Measurements from ENCODE around the gene RNF113B. TPM values are rescaled to one million over a fixed set of nuclear protein-coding genes. Genes with fewer than 3 reads are reported as not detected.
A peak's percentile ranks its signal among the peaks of the same experiment; 100 is the strongest.

RNF113B gene
- polyA plus RNA-seq, 3 donors: not detected

DNA sequence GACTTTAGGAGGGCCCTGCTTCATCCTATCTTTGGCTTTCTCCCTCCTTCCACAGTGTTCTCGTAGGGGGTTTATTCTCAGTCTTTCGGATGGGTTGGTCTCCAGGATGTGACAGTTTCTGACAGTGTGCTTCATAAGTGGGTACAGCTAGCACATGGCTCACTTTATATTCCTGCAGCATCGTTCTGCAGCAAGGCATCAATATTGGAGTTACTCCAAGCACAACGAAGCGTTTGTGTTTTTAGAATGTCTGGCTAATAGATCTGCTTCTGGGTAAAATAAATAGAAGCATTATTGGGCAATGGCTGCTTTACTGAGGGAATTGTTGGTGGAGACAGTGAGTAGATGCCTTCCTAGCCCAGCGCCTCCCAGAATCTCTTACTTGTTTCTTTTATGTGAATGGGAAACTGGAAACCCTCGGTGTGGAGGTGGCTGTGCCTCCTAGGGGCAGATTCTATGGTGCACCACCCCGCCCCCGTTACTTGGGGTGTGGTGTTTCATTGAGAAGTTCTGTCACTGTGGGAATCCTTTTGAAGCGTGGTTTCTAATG lies 32.2 kb downstream of the RNF113B start:
- DNase-seq (ENCODE audit: extremely low read depth in 1 of 11, low read depth in 9 of 11, low spot score in 4 of 11): no peak

DNA sequence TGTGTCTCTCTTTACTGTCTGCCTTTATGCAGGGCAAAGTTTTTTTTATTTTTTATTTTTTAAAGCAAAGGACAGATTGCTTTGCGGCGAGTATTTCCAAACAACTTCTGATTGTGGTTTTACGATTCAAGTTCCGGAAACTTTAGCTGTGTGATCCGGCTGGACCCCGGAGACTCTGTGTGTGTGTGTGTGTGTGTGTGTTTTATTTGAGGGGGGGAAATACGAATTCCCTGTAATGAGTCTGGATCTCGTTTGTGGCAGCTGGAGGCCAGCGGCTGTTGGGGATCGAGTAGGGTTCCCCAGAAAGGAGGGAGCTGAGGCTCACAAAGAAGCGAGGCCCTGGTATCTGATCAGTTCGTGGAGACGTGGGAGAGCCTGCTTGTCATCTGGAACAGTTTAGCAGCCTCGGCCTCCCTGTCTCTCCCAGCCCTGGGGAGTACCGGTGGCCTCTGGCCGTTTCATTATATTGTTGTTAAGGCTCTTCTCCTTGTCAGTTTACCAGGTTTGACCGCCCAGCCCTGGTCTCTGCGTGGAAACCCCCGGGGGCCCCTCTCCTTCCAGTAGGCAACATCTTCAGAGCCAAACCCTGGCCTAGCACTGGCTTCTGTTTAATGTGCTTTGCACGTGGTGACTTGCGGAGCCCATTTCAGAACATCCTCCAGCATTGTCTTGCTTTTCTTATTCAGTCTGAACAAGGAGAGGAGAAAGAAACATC lies 32.9 kb downstream of the RNF113B start:
- peak in 1 of 11 donors; percentile 37 for DNase-seq (ENCODE audit: extremely low read depth in 1 of 11, low read depth in 9 of 11, low spot score in 4 of 11)

DNA sequence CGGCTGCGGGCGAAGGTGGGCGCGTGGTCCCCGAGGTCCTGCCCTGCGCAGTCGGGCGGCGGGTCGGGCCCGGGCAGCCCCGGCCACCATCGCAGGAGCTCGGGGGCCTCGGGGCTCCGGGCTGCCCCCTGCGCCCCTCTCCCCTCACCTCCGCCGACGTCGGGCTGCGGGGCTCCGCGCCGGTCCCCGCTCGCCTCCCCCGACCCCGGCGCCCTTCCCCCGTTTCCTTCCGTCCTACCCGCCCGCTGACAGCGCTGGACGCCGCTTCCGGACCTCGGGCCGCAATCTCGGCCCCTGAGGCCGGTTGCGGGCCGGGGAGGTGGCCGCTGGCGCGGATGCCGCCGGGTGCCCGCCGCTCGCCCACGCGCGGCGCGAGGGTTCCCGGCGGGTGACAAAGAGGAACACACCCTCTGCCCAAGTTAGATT lies 33.5 kb downstream of the RNF113B start:
- no peak for DNase-seq (ENCODE audit: extremely low read depth in 1 of 11, low read depth in 9 of 11, low spot score in 4 of 11)

DNA sequence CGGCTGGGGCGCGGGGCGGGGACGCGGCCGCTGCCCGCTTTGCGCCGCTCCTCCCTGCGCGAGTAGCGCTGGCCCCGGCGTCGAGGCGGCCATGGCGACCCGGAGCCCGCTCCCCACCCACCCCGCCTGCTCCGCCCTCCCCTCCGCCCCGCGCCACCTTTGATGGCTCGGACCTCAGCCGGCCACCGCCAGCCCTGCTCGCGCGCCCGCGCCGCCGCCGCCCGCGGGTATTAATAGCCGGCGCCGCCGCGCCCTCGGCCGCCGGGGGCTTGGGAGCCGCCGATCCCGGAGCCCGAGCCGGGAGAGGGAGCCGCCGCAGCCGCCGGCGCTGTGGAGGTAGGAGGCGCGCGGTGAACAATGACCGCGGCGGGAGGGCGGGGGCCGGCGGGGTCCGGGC lies 33.9 kb downstream of the RNF113B start:
- DNase-seq (ENCODE audit: extremely low read depth in 1 of 11, low read depth in 9 of 11, low spot score in 4 of 11): peak in 2 of 11 donors; percentile 38 to 46

DNA sequence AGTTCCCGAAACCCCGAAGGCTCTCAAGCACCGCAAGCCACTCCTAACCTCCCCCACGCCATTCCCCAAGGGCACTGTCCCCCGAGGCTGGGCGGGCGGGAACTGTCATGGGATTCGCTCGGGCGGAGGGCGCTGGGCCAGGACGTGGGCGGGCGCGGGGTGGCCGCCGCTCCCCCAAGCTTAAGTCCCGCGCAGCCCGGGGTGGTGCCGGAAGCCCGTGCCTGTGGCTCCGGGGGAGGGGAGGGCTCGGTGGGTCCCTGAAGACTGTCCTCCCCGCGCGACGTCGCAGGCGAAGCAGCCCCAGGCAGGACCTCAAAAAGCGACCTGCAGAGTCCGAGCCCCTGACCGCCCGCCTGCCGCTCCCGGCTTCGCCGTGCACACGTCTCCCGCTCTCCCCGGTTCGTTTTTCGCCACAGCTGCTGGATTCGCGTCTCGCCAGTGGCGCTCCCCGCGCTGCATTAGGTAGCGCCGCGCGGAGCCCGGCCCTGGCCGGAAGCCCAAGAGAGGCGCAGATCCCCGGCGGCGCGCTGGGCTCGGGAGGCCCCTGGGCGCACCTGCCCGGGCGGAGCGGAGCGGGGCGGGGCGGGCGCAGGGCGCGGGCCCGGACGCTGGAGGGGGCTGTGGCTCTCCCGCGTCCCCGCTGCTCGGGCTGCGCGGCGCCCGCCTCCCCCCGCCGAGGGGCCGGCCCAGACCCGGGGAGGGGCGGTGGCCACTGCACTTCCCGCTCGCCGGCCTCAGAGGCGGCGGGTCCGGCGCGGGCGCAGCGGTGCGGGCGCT lies 34.5 kb downstream of the RNF113B start, which contains the start of gene FARP1:
Gene FARP1 (plus strand): TSS at position 715 of the 777 bp plus-strand sequence. CDS start 70,149 bp downstream, outside the sequence.
- DNase-seq (ENCODE audit: extremely low read depth in 1 of 11, low read depth in 9 of 11, low spot score in 4 of 11): peak in 8 of 11 donors; percentile 59 to 83 (median 79)

DNA sequence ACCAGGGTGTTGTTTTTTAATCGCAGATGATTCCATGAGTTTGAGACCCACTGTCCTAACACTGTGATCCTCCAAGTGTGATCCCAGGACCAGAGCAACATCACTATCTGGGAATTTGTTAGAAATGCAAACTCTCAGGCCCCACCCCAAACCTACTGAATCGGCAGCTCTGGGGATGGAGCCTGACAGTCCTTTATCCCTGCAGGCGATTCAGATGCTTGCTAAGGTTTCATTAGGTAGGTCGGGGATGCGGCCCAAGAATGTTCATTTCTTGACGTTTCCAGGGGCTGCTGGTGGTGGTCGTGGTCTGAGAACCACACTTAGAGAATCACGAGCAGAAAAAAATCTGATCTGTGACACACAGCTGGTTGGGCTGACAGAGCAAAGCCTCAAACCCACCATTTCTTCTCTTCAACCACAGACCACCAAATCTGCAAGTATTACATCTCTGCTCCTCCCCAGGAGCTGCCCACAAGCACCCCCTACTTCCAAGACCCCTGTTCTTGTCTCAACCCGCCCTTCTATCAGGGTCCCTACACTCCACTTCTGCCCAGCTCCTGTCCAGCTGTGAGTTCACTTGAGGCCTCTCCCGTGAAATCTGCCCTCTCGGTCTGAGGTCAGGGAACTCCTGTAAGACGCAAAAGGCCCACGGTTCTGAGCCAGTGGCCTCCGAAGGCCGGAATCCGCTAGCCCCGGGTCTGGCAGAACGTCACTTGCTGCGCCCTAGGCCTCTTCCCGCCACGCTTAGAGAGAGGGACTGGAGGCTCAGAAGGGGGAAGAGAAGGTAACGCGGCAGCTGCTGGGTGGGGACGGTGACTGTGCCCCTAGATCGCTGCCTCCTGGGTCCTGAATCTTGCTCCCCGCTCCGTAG lies 35.3 kb downstream of the RNF113B start:
- peak in 2 of 11 donors; percentile 29 to 43 for DNase-seq (ENCODE audit: extremely low read depth in 1 of 11, low read depth in 9 of 11, low spot score in 4 of 11)

DNA sequence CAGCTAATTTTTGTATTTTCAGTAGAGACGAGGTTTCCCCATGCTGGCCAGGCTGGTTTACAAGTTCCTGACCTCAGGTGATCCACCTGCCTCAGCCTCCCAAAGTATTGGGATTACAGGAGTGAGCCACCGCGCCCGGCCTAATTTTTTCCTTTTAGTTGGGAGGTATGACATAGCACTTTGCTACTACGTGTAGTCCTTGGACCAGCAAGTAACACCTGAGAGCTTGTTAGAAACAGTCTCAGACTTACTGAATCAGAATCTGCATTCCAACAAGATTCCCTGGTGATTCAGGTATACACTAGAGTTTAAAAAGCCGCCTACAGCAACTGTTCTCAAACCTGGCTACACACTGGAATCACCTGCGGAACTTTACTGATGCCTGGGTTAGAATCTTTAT lies 36.0 kb downstream of the RNF113B start:
- no peak for DNase-seq (ENCODE audit: extremely low read depth in 1 of 11, low read depth in 9 of 11, low spot score in 4 of 11)

DNA sequence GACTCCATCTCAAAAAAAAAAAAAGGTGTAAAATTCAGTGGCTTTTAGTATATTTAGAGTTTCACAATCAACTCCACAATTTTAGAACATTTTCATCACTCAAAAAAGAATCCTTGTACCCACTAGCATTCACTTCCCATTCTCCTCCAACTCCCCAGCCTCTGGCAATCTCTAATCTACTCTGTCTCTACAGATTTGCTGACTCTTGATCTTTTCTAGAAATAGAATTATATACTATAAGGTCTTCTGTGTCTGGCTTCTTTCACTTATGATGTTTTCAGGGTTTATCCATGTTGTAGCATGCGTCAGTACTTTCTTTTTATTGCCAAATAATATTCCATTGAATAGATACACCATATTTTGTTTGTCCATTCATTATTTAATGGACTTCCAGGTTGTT lies 42.2 kb downstream of the RNF113B start:
- no peak for DNase-seq (ENCODE audit: extremely low read depth in 1 of 11, low read depth in 9 of 11, low spot score in 4 of 11)

DNA sequence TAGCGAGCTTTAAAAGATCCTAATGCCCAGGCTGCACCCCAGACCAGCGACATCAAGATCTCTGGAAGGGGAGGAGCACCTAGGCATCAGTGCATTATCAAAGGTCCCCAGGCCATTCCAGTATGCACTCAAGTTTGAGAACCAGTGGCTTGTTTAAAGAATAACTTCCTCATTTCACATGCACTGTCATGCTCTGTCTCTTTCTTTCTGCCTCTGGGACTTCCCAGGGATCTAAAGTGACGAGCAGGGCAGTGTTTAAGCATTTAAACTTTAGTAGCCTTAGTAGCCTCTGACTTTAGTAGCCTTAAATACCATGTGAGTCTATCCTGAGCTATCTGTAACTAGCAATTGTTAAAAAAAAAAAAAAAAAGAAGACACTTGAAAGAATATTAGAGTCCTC lies 43.1 kb downstream of the RNF113B start:
- no peak for DNase-seq (ENCODE audit: extremely low read depth in 1 of 11, low read depth in 9 of 11, low spot score in 4 of 11)

DNA sequence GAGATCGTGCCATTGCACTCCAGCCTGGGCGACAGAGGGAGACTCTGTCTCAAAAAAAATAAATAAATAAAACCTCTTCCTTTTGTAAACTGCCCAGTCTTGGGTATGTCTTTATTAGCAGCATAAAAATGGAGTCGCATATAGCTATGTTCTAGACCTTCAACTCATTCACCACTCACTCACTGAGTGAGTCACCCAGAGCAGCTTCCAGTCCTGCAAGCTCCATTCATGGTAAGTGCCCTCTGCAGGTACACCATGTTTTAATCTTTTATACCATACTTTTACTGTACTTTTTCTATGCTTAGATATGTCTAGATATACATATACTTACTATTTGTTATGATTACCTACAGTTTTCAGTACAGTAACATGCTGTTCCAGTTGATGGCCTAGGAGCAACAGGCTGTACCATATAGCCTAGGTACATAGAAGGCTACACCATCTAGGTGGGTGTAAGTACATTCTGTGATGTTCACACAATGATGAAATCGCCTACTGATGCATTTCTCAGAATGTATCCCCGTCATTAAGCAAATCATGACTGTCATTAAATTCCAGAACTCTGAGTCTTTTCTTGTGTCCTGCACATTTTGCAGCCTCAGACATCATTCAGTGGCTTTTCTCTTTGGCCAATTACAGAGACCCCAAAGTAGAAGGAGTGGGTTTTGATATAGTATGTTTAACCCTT lies 47.9 kb downstream of the RNF113B start:
- DNase-seq (ENCODE audit: extremely low read depth in 1 of 11, low read depth in 9 of 11, low spot score in 4 of 11): no peak

Other genes starting within 250 kb of the RNF113B start
- 100 to 1,000 TPM; 177 to 193 (median 179) TPM for gene IPO5, start 223.6 kb downstream of the RNF113B start, polyA plus RNA-seq (ENCODE audit: insufficient read length in 3 of 3)
- 100 to 1,000 TPM; 251 to 327 (median 255) TPM for gene FARP1, start 34.2 kb downstream of the RNF113B start, polyA plus RNA-seq (ENCODE audit: insufficient read length in 3 of 3)

Measured in renal cortex interstitium (tissue), 11 donors.